HEK293T (cell line): ENCODE data around the gene PDIA6.

Experiments used
- BHLHE40 ChIP-seq: fragments of 450-650 bp; IDR thresholded peaks from 2 replicates; pipeline ENCODE4 v1.6.1; 2016; ENCODE audit warnings: mild to moderate bottlenecking, moderate library complexity, borderline replicate concordance
- CTBP1 ChIP-seq: fragments of 450-650 bp; IDR thresholded peaks from 2 replicates; pipeline ENCODE4 v1.6.1; 2016; ENCODE audit warnings: borderline replicate concordance
- FOXM1 ChIP-seq: fragments of 450-650 bp; IDR thresholded peaks from 2 replicates; pipeline ENCODE4 v1.6.1; 2017; ENCODE audit warnings: mild to moderate bottlenecking, borderline replicate concordance
- HDGF ChIP-seq: fragments of 450-650 bp; IDR thresholded peaks from 2 replicates; pipeline ENCODE4 v1.6.1; 2017; ENCODE audit warnings: antibody characterized with exemption, borderline replicate concordance
- SP1 ChIP-seq: fragments of 450-650 bp; IDR thresholded peaks from 2 replicates; pipeline ENCODE4 v1.6.1; 2017
- SUZ12 ChIP-seq: fragments of 450-650 bp; IDR thresholded peaks from 2 replicates; pipeline ENCODE4 v1.6.1; 2016; ENCODE audit warnings: mild to moderate bottlenecking
- TARDBP ChIP-seq: fragments of 450-650 bp; IDR thresholded peaks from 2 replicates; pipeline ENCODE4 v1.6.1; 2016
- ZNF384 ChIP-seq: fragments of 450-650 bp; IDR thresholded peaks from 2 replicates; pipeline ENCODE4 v1.6.1; 2016

DNA sequence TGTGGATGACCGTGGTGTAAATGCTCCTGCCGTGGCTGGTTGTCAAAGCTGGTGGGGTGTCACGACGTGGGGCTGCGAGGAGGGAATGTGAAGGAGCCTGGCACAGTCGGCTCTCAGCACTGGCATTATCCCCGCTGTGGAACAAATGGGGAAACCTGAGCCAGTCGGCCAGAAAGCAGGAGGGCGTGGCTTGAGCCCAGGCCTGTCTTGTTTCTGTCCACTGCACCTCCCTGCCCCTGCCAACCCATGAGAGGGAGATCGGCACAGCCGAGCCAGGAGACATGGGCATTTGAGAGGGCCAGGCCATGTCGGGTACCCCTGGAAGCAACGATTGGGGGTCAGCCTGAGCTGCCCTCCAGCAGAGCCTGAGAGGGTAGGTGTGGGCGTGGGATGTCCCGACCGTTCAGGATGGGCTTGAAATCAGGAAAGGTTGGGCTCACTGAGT is 44.5 kb downstream of the PDIA6 start:
- no peak for TF ChIP-seq SP1
- no peak for TF ChIP-seq SUZ12
- no peak for TF ChIP-seq BHLHE40
- no peak for TF ChIP-seq CTBP1
- no peak for TF ChIP-seq TARDBP
- no peak for TF ChIP-seq FOXM1
- no peak for TF ChIP-seq HDGF
- TF ChIP-seq ZNF384: no peak
